GM21515 (cell line): ENCODE data around the gene C3.
"Not testable (repeated sequence)": the region's sequence is repeated elsewhere in the genome, so short reads cannot be mapped to it uniquely, and the experiment has no call there.

Source experiments
- ATAC-seq: cut with Tn5 transposase; IDR thresholded peaks from one replicate; pipeline ENCODE4 v1.9.1; 2021; ENCODE audit not compliant: unreplicated experiment

C3 gene

DNA sequence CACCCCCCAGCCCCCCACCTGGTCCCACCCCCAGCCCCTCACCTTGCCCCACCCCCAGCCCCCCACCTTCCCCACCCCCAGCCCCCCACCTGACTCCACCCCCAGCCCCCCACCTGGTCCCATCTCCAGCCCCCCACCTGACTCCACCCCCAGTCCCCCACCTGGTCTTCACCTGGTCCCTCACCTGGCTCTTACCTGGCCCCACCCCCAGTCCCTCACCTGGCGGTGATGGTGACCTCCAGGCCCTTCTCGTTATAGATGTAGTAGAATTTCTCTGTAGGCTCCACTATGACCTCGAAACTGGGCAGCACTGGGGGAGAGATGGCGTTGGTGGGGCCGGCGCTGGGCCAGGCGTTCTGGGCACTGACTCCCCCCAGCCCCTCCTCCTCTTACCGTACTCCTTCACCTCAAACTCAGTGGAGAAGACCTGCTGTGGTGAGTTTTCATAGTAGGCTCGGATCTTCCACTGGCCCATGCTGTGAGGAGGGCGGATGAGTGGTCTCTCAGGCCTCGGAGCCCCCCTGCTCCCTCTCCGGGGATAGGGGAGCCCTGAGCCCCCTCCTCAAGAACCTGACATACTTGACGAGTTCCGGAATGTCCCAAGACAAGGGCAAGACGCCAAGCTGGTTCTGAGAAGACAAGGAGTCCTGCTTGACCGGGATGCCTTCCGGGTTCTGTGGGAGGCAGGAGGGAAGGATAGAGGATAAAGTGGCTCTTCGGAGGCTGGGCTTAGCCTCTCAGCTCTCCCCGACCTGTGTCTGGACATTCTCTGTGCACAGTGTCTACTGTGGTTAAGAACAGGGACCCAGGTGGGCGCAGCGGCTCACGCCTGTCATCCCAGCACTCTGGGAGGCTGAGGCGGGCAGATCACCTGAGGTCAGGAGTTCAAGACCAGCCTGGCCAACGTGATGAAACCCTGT is 6.4 kb downstream of the C3 start:
- ATAC-seq, result no peak

DNA sequence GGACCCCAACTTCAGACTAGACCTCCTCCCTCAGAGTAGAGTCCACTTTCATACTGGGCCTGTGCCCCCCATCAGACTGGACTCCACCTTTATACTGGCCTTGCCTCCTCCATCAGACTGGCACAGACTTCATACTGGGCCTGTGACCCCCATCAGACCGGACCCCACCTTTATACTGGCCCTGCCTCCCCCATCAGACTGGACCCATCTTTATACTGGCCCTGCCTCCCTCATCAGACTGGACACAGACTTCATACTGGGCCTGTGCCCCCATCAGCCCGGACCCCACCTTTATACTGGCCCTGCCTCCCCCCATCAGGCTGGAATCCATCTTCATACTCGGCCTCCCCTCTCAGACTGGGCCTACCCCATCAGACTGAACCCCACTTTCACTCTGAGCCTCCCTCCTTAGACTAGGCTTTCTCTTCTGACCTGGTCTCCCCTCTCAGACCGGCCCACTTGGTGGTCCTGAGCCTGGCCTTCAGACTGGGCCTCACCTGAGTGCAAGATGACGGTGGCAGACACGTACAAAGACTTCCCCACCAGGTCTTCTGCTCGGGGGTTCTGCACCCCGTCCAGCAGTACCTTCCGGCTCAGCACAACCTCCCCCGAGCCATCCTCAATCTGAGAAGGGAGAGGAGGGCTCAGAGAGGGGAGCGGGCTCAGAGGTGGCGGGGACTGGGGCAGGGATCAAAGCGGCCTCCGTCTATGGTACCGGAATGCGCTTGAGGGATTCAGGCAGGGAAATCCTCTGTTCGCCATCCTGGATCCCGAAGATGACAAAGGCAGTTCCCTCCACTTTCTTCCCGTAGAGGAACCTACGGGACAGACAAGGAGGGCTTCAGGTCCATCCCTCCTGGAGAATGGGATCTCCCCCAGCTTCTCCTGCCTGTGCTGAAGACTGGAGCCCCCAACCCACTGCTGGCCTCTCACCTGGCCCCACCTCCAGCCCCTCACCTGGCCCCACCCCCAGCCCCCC is 7.5 kb downstream of the C3 start:
- ATAC-seq, result no peak

DNA sequence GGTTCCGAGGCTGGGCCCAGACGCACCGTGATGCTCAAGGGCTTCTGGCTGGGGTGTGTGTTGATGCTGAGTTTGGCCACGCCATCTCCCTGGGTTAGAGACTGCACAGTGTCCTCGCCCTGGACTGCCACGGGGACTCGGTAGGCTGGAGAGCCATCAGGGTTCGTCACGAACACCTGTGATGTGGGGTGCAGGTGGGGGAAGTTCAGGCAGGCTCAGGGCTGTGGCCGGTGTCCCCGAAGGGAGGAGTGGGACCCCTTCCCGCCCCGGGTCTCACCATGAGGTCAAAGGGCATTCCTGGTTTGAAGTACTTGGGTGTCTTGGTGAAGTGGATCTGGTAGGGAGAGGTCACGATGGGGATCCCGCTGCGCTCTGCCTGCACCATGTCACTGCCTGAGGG is 8.2 kb downstream of the C3 start:
- no peak for ATAC-seq

GRCh38 chr19:6711605-6712004 is 8.8 kb downstream of the C3 start:
- ATAC-seq, result no peak

DNA sequence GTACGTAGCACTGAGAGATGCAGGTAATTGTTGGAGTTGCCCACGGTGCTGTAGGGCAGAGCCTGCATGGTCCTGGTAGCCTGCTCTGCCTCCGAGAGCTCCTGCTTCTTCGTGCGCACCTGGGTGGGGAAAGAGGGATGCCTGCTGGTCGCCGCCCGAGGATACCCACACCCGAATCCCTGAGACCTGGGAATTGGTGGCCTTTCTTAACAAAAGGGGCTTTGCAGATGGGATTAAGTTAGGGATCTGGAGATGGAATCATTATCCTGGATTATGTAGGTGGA is 9.4 kb downstream of the C3 start:
- no peak for ATAC-seq

DNA sequence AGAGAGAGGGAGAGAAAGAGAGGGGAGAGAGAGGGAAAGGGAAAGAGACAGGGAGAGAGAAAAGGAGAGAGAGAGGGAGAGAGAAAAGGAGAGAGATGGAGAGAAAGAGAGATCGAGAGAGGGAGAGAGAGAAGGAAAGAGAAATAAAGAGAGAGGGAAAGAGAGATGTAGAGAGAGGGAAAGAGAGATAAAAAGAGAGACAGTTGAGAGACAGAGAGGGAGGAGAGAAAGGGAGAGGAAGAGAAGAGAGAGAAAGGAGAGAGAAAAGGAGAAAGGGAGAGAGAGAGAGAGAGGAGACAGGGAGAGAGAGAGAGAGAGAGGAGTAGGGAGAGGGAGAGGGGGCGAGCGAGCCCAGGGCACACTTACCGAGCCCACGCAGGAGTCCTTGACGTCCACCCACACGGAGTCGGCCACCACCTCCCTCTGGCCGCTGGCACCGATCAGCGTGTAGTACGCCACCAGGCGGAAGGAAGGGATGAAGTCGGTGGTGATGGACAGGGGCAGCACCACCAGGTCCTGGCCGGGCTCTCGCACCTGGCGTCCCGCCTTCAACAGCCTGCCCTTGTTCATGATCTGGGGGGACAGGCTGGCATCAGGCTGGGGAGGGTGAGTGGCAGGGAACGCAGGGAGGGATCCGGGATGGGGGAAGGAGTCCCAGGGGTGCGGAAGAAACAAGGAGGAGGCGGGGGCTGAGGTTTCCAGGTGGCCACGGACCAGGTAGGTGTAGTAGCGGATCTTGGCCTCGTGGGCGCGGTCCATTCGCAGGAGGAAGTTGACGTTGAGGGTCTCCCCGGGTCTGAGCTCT is 10.0 kb downstream of the C3 start:
- no peak for ATAC-seq

DNA sequence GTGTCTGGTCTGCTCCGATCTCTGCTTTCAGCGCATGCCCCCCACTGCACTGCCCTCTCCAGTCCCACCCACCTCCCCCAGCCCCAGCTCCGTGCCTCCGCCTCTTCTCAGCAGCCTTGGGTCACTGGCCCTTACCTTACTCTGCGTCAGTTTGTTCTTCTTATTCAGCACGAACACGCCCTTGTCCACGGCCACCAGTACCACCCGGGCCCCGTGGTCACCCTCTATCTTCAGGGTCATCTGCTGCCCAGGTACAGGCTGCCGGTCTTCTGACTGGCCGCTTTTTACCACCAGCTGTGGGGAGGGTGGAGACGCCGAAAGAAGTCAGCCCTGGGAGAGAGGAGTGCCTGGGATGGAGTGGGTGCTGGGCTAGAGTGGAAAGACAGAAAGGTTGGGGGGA is 10.9 kb downstream of the C3 start:
- ATAC-seq, result no peak

DNA sequence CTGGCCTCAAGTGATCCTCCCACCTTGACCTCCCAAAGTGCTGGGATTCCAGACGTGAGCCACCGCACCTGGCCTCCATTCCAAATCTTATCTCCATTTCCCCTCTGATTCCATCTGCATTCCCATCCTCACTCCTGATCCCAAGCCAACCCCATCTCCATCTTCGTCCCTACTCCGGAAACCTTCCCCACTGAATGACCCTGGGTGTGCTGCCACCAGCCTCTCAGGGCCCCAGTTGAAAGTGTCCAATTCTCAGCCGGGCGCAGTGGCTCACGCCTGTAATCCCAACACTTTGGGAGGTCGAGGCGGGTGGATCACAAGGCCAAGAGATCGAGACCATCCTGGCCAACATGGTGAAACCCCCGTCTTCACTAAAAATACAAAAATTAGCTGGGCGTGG is 11.5 kb downstream of the C3 start:
- not testable (repeated sequence) for ATAC-seq

DNA sequence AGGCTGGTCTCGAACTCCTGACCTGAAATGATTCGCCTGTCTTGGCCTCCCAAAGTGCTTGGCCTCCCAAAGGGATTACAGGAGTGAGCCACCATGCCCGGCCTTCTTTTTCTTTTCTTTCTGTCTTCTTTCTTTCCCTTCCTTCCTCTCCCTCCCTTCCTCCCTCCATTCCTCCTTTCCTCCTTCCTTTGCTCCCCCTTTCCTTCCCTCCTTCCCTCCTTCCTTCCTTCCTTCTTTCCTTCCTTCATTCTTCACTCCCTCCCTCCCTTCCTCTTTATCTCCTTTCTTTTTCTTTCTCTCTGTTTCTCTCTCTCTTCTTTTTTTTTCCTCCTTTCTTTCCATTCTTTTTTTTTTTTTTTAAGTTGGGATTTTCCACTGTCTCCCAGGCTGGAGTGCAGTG is 12.1 kb downstream of the C3 start:
- ATAC-seq, result no peak

GRCh38 chr19:6707658-6708018 is 12.8 kb downstream of the C3 start:
- ATAC-seq, result no peak

DNA sequence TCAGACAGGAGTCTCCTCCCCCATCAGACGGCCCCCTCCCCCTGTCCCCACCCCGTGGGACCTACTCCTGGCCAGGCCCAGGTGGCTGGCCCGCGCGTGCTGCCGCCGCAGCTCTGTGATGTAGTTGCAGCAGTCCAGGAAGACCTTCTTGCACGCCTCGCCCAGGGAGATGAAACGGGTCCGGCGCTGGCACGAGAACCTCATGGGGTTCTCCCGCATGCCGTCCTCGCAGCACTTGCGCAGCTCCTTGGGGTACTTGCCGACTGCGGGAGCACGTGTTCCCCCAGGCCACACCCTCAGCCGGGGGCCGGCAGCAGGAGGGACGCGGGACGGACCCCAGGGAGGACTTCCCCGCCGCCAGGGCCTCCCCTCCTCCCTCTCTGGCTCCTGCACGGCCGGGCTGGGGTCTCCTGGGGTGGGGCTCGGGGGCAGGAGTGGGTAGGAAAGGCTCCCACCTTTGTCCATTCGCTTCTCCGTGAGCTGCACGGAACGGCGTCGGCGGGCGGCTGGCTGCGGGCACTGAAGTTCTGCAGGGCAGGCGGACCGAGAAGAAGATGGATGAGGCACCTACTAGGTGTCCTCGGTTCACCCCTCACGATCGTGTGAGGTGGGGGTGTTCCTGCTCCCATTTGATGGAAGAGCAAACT is 13.3 kb downstream of the C3 start:
- ATAC-seq, result no peak

- ATAC-seq, result no peak
Measured at GRCh38 chr19:6706633-6706958, 13.9 kb downstream of the C3 start.

DNA sequence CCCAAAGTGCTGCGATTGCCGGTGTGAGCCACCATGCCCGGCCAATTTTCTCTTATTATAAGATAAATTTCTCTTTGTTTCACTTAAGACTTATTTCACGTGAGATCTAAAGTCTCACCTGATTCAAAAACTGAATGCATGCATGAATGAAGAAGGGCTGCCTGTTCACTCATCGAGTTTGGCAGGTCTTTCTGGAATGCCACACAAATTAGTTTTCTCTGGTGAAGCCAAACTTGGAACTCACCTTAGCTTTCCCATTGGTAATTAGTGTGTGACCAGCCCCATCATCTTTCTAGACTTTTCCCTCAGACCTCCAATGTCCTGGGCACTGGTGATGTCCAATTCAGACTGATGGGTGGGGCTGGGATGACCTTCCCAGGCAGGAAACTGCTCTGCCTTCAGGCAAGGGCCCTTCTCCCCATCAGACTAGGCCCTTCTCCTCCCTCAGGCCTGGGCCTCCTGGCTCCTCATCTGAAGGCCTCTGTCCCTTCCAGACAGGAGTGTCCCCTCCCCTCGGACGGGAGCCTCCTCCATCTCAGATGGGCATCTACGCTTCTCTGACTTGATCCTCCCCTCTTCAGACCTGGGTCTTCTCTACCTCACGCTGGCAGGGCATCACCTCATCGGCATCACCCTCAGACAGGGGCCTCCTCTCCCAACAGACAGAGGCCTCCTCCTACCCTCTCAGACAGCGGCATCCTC is 14.4 kb downstream of the C3 start:
- no peak for ATAC-seq

GRCh38 chr19:6700586-6701316 is 19.7 kb downstream of the C3 start:
- ATAC-seq, result no peak

- no peak for ATAC-seq
Measured at GRCh38 chr19:6699935-6700334, 20.5 kb downstream of the C3 start.

DNA sequence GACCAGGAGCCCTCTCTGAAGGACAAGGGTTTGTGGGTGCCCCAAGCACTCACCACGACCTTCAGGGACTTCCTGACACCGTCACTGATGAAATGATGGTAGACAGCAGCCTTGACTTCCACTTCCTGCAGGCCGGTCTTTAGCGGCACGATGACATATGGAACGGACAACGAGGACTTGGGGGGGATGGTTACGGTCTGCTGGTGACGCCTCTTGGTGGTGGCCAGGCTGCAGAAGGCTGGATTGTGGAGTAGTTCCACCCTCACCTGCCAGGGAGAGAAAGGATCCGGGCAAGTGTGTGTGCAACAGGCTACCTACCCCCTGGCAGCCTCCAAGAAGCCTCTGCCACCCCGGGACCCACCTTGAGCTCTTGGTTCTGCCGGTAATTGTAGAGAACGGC is 23.2 kb downstream of the C3 start:
- ATAC-seq, result no peak

GRCh38 chr19:6696239-6696820 is 24.1 kb downstream of the C3 start:
- no peak for ATAC-seq

GRCh38 chr19:6694147-6694815 is 26.2 kb downstream of the C3 start:
- ATAC-seq, result no peak

DNA sequence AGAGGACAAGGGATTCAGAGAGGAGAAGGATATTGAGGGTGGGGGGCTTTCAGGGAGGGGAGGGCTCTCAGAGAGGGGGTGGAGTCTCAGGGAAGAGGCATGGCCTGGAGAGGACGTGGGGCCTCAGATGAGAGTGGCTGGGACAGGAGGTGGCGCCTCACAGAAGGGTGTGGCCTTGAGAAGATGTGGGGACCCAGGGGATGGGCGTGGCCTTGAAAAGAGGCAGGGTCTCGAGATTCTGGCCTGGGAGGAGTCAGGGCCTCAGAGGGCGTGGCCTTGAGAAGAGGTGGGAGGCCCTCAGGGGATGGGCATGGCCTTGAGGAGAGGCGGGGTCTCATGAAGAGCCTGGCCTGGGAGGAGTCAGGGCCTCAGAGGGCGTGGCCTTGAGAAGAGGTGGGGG is 26.8 kb downstream of the C3 start:
- no peak for ATAC-seq
